NCI-H1048 (cell line): Measurements from ENCODE around the gene IGFBP2.

Experiments
- DNase-seq: peaks from one replicate; lab custom pipeline; 2025; lab: John Stamatoyannopoulos, UW

The IGFBP2 gene

GRCh38 chr2:216636551-216637450, 3.6 kb downstream of the IGFBP2 start:
- peak; percentile 93 for DNase-seq

GRCh38 chr2:216637472-216637871, 4.3 kb downstream of the IGFBP2 start:
- DNase-seq, result no peak

- DNase-seq, result no peak
Measured at GRCh38 chr2:216643986-216644659, 10.9 kb downstream of the IGFBP2 start.

- DNase-seq, result no peak
Measured at GRCh38 chr2:216644842-216645635, 11.8 kb downstream of the IGFBP2 start.

- no peak for DNase-seq
Measured at GRCh38 chr2:216645636-216645950, 12.4 kb downstream of the IGFBP2 start.

GRCh38 chr2:216646116-216646515, 12.9 kb downstream of the IGFBP2 start:
- no peak for DNase-seq

GRCh38 chr2:216648105-216648504, 14.9 kb downstream of the IGFBP2 start:
- no peak for DNase-seq

- DNase-seq, result no peak
Measured at GRCh38 chr2:216649574-216649973, 16.4 kb downstream of the IGFBP2 start.

GRCh38 chr2:216650626-216651257, 17.5 kb downstream of the IGFBP2 start:
- no peak for DNase-seq

GRCh38 chr2:216651351-216651881, 18.2 kb downstream of the IGFBP2 start:
- DNase-seq, result no peak

GRCh38 chr2:216652566-216652965, 19.3 kb downstream of the IGFBP2 start:
- no peak for DNase-seq

- DNase-seq, result no peak
Measured at GRCh38 chr2:216653093-216653799, 20.0 kb downstream of the IGFBP2 start.

GRCh38 chr2:216653931-216654365, 20.7 kb downstream of the IGFBP2 start:
- no peak for DNase-seq

GRCh38 chr2:216654528-216655052, 21.4 kb downstream of the IGFBP2 start:
- DNase-seq, result no peak

GRCh38 chr2:216657086-216657855, 24.1 kb downstream of the IGFBP2 start:
- no peak for DNase-seq

GRCh38 chr2:216657980-216658379, 24.8 kb downstream of the IGFBP2 start:
- no peak for DNase-seq

GRCh38 chr2:216658757-216659156, 25.5 kb downstream of the IGFBP2 start:
- no peak for DNase-seq

GRCh38 chr2:216659276-216659675, 26.1 kb downstream of the IGFBP2 start:
- no peak for DNase-seq

GRCh38 chr2:216660496-216660895, 27.3 kb downstream of the IGFBP2 start:
- DNase-seq, result no peak

- DNase-seq, result no peak
Measured at GRCh38 chr2:216661051-216661450, 27.8 kb downstream of the IGFBP2 start.
